SJSA1 (cell line): ENCODE results near the gene NANOS3. TPM values are rescaled to one million over a fixed set of nuclear protein-coding genes. Genes with fewer than 3 reads are reported as not detected.
"Not testable (repeated sequence)": the region's sequence is repeated elsewhere in the genome, so short reads cannot be mapped to it uniquely, and the experiment has no call there.

Experiments used
- DNase-seq, 2 experiments: peaks; one replicate each; pipeline ENCODE4 v3.0.0-alpha.2; 2015 to 2020; ENCODE audit warnings: low spot score in 2 of 2, low read depth in 1 of 2
- H3K27ac ChIP-seq: fragments of 250-450 bp; sonication (Bioruptor Pico); 2 replicates; pipeline ENCODE4 v1.5.1; 2020; ENCODE audit warnings: mild to moderate bottlenecking, moderate library complexity
- H3K27me3 ChIP-seq: fragments of 250-450 bp; sonication (Bioruptor Pico); replicated peaks from 2 replicates; pipeline ENCODE4 v1.5.1; 2020; ENCODE audit warnings: mild to moderate bottlenecking, moderate library complexity
- H3K36me3 ChIP-seq: fragments of 250-450 bp; sonication (Bioruptor Pico); 2 replicates; pipeline ENCODE4 v1.5.1; 2020; ENCODE audit warnings: mild to moderate bottlenecking
- H3K4me1 ChIP-seq: fragments of 250-450 bp; sonication (Bioruptor Pico); replicated peaks from 2 replicates; pipeline ENCODE4 v1.6.1; 2021; ENCODE audit warnings: mild to moderate bottlenecking
- H3K4me3 ChIP-seq: fragments of 250-450 bp; sonication (Bioruptor Pico); 2 replicates; pipeline ENCODE4 v1.5.1; 2020; ENCODE audit warnings: mild to moderate bottlenecking
- H3K9me3 ChIP-seq: fragments of 250-450 bp; sonication (Bioruptor Pico); replicated peaks from 2 replicates; pipeline ENCODE4 v1.5.1; 2020; ENCODE audit warnings: mild to moderate bottlenecking
- total RNA-seq: library from RNA; depleted of rRNA; stranded (reverse); fragments of >200 nt; shearing (Covaris generic); gene quantifications from 2 replicates; pipeline ENCODE4 v1.2.3, GENCODE V29; 2014

NANOS3 gene
- total RNA-seq, 1 experiment from 2014 or later = 0.50 TPM

- Histone ChIP-seq H3K36me3 (no peaks in the 10 kb centered on the region), H3K4me1 (peaks cover 68% of the 10 kb centered on the region)
- no peak for DNase-seq
Measured at GRCh38 chr19:13848798-13849676, 27.9 kb upstream of the NANOS3 start.

GRCh38 chr19:13849991-13850909 is 26.7 kb upstream of the NANOS3 start:
- peak overlapping the region; percentile 99 for H3K27ac ChIP-seq
- H3K4me3 ChIP-seq = peak overlapping the region; percentile 29
- H3K4me1 ChIP-seq = peaks cover 69% of the 10 kb centered on the region
- no peaks in the 10 kb centered on the region for H3K9me3 ChIP-seq
- DNase-seq = peak; percentile 82 to 84
- no peaks in the 10 kb centered on the region for H3K36me3 ChIP-seq
- no peaks in the 10 kb centered on the region for H3K27me3 ChIP-seq

More at GRCh38 chr19:13848798-13849676, 27.9 kb upstream of the NANOS3 start:
- H3K4me3 ChIP-seq = no peak overlapping the region
- no peaks in the 10 kb centered on the region for H3K9me3 ChIP-seq
- no peak overlapping the region; the same call in 1 of the 2 replicates for H3K27ac ChIP-seq
- no peaks in the 10 kb centered on the region for H3K27me3 ChIP-seq

GRCh38 chr19:13850910-13851733 is 25.8 kb upstream of the NANOS3 start:
- H3K4me3 ChIP-seq = peak overlapping the region; percentile 29
- H3K36me3 ChIP-seq = no peaks in the 10 kb centered on the region
- peak overlapping the region; percentile 99 for H3K27ac ChIP-seq
- peak; percentile 97 to 99 for DNase-seq
- no peaks in the 10 kb centered on the region for H3K9me3 ChIP-seq
- H3K27me3 ChIP-seq = no peaks in the 10 kb centered on the region
- H3K4me1 ChIP-seq = peaks cover 64% of the 10 kb centered on the region

DNA sequence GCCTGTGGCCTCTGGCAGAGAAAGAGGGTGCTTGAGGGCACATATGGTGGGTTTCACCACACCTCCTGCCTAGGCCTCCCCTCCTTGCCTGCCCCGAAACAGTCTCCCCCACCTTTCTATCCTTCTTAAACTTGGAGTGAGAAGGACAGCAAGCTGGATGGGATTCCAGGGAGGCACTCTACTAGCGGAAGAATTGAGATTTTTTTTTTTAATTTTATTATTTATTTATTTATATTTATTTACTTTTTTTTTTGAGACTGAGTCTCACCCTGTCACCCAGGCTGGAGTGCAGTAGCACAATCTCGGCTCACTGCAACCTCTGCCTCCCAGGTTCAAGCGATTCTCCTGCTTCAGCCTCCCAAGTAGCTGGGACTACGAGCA is 25.2 kb upstream of the NANOS3 start:
- H3K4me3 ChIP-seq = not testable (repeated sequence)
- peaks cover 58% of the 10 kb centered on the region for H3K4me1 ChIP-seq

DNA sequence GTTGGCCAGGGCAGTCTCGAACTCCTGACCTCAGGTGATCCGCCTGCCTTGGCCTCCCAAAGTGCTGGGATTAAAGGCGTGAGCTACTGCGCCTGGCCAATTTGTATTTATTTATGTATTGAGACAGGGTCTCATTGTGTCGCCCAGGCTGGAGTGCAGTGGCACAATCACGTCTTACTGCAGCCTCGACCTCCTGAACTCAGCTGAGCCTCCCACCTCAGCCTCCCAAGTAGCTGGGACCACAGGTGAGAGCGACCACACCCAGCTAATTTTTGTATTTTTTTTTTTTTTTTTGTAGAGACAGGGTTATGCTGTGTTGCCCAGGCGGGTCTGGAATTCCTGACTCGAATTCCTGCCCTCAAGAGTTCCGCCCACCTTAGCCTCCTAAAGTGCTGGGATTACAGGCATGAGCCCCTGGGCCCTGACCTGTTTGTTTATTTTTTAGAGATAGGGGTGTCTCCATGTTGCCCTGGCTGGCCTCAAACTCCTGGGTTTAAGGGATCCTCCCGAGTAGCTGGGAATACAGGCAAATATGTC is 24.7 kb upstream of the NANOS3 start:
- DNase-seq = peak in 1 of 2 experiments; percentile 49
- not testable (repeated sequence) for H3K36me3 ChIP-seq
- peaks cover 53% of the 10 kb centered on the region for H3K4me1 ChIP-seq

More for the DNA sequence above, 25.2 kb upstream of the NANOS3 start:
- not testable (repeated sequence) for H3K27me3 ChIP-seq, H3K36me3 ChIP-seq, DNase-seq, H3K9me3 ChIP-seq
- H3K27ac ChIP-seq = peak overlapping the region; percentile 99

GRCh38 chr19:13856497-13856896 is 20.4 kb upstream of the NANOS3 start:
- no peak for DNase-seq
- no peak overlapping the region for H3K4me3 ChIP-seq
- no peak overlapping the region for H3K27ac ChIP-seq
- peaks cover 32% of the 10 kb centered on the region for H3K4me1 ChIP-seq
- H3K9me3 ChIP-seq = no peaks in the 10 kb centered on the region
- H3K36me3 ChIP-seq = no peaks in the 10 kb centered on the region
- no peaks in the 10 kb centered on the region for H3K27me3 ChIP-seq

More for the DNA sequence above, 24.7 kb upstream of the NANOS3 start:
- H3K4me3 ChIP-seq, H3K9me3 ChIP-seq, H3K27me3 ChIP-seq: not testable (repeated sequence)
- H3K27ac ChIP-seq = peak overlapping the region; percentile 99

- Histone ChIP-seq H3K36me3 (no peaks in the 10 kb centered on the region), H3K27me3 (no peaks in the 10 kb centered on the region), H3K4me1 (peaks cover 32% of the 10 kb centered on the region), H3K4me3 (no peak overlapping the region), H3K9me3 (no peaks in the 10 kb centered on the region), H3K27ac (no peak overlapping the region)
- DNase-seq = no peak
Measured at GRCh38 chr19:13859361-13859880, 17.5 kb upstream of the NANOS3 start.

DNA sequence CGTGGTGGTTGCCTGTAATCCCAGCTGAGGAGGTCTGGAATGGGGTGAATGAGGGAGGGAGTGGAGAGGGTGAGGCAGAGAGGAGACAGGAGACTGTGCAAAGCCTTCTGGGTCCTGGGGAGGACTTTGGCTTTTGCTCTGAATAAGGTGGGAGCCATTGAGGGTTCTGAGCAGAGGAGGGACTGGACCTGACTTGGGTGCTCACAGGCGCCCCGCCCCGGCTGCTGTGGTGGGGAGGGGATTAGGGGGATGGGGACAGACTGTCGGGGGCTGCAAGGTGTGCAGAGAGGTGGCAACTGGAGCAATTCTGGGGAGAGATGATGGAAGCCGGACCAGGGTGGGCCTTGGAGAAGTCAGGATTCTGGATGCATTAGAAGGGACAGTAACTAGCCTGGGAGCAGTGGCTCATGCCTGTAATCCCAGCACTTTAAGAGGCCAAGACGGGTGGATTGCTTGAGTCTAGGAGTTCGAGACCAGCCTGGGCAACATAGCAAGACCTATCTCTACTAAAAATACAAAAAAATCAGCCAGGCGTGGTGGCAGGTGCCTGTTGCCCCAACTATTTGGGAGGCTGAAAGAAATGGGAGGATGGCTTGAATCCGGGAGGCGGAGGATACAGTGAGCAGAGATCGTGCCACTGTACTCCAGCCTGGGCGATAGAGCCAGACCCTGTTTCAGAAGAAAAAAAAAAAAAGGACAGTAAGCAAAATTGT is 16.1 kb upstream of the NANOS3 start:
- H3K27me3 ChIP-seq = 0 out of 2 replicates have a peak, but pooled peaks cover under 1% of the 10 kb centered on the region
- H3K4me3 ChIP-seq = no peak overlapping the region
- H3K27ac ChIP-seq = peak overlapping the region; percentile 85

GRCh38 chr19:13861392-13861713 is 15.6 kb upstream of the NANOS3 start:
- H3K4me1 ChIP-seq = peaks cover 44% of the 10 kb centered on the region
- DNase-seq = no peak
- peak overlapping the region; percentile 28; the same call in 1 of the 2 replicates for H3K4me3 ChIP-seq

More for the DNA sequence above, 16.1 kb upstream of the NANOS3 start:
- DNase-seq = no peak
- no peaks in the 10 kb centered on the region for H3K36me3 ChIP-seq
- peaks cover 38% of the 10 kb centered on the region for H3K4me1 ChIP-seq
- no peaks in the 10 kb centered on the region for H3K9me3 ChIP-seq

DNA sequence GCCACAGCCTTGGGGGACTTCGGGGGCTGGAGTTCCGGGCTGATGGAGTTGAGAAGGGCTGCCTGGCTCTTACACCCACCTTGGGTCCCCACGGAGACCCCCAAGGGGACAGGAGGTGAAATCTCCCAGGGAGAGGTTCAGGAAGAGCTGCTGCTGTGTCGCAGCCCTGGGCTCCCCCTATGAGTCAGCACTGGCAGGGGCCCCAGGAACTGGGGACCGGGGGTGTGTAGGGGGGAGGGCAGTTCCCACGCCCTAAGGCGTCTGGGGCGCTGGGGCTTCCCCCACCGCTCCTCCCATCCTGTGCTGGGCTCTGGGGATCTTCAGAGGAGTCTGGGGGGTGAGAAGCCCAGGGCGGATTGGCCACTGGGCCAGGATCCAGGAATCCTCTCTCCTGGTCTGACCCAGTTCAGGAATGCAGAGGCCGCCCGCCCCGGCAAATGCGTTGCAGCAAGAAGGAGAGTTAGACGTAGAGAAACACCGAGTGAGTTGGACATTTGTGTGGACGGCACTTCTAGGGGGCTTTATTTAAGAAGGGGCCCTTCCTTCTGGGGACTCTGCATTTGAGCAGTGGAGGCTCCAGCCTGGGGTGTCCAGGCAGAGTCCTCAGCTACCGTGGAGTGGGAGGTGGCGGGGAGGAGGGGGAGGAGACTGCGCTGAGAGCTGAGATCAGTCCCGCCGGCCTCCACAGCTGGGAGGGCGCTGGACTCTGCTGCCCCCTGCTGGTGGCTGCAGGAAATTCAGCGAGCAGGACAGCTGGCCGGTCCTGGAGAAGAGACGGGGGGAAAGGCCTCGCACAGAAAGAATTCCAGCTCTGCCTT is 15.0 kb upstream of the NANOS3 start:
- H3K36me3 ChIP-seq = no peaks in the 10 kb centered on the region
- peak overlapping the region; percentile 28 for H3K4me3 ChIP-seq
- H3K9me3 ChIP-seq = no peaks in the 10 kb centered on the region
- H3K27ac ChIP-seq = peak overlapping the region; percentile 85
- peak; percentile 93 to 98 for DNase-seq
- peaks cover 8% of the 10 kb centered on the region; the same call in 1 of the 2 replicates for H3K27me3 ChIP-seq
- H3K4me1 ChIP-seq = peaks cover 44% of the 10 kb centered on the region

More at GRCh38 chr19:13861392-13861713, 15.6 kb upstream of the NANOS3 start:
- peaks cover 5% of the 10 kb centered on the region; the same call in 1 of the 2 replicates for H3K27me3 ChIP-seq
- peak overlapping the region; percentile 85 for H3K27ac ChIP-seq
- H3K9me3 ChIP-seq = no peaks in the 10 kb centered on the region
- H3K36me3 ChIP-seq = no peaks in the 10 kb centered on the region

DNA sequence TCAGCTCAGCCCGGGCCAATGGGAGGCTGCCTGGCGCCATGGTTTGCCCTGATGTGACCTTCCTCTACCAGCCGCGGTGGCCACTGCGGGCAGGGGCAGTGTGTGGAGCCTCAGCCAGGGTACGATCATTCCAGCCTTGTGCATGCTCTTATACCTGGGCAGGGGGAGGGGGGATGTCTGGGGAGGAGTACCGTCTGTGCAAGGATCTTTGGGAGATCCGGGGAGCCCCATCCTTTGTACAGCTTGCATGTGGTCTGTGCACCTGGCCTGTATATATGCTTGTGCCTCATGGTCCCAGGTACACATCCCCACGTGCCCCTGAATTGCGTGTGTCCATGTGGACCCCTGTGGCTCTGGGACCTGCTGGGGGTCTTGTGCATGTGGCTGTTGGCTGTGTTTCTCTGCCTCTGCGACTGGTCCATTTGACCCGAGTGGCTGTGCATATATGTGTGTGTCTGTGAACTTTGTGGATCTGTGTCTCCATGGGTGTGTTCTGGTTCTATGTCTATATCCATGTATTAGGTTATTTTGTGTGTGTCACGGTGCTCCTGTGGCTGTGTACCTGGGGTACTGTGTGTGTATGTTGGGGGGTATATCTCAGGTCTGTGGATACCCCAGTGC is 12.8 kb upstream of the NANOS3 start:
- Histone ChIP-seq H3K36me3 (no peaks in the 10 kb centered on the region), H3K27ac (no peak overlapping the region), H3K4me3 (no peak overlapping the region), H3K27me3 (peaks cover 8% of the 10 kb centered on the region; the same call in 1 of the 2 replicates), H3K4me1 (peaks cover 44% of the 10 kb centered on the region), H3K9me3 (no peaks in the 10 kb centered on the region)
- DNase-seq = no peak
